Stimulated activated CD4-positive, alpha-beta T cell treated with anti-CD3 and anti-CD28 coated beads, Interleukin-2, amount 100 ng/mL, for 48 hours (primary cell): ENCODE data around the gene PIK3R3.

Experiments
- DNase-seq, 2 donors: peaks; one replicate each; pipeline ENCODE4 v3.0.0-alpha.2; 2020

The PIK3R3 gene

GRCh38 chr1:46020010-46020409, 112.4 kb downstream of the PIK3R3 start:
- DNase-seq = no peak

GRCh38 chr1:46019348-46019747, 113.1 kb downstream of the PIK3R3 start:
- DNase-seq = no peak

GRCh38 chr1:46017876-46018503, 114.4 kb downstream of the PIK3R3 start:
- no peak for DNase-seq

- DNase-seq = no peak
Measured at GRCh38 chr1:46013581-46013980, 118.8 kb downstream of the PIK3R3 start.

GRCh38 chr1:46012236-46012635, 120.2 kb downstream of the PIK3R3 start:
- DNase-seq = no peak

GRCh38 chr1:46011121-46011695, 121.2 kb downstream of the PIK3R3 start:
- no peak for DNase-seq

- no peak for DNase-seq
Measured at GRCh38 chr1:46010611-46011010, 121.8 kb downstream of the PIK3R3 start.

GRCh38 chr1:46008585-46008984, 123.8 kb downstream of the PIK3R3 start:
- no peak for DNase-seq

GRCh38 chr1:46005594-46005993, 126.8 kb downstream of the PIK3R3 start:
- DNase-seq = no peak

GRCh38 chr1:46004492-46004891, 127.9 kb downstream of the PIK3R3 start:
- DNase-seq = no peak

GRCh38 chr1:46003315-46003714, 129.1 kb downstream of the PIK3R3 start:
- no peak for DNase-seq

- DNase-seq = no peak
Measured at GRCh38 chr1:46002551-46003150, 129.8 kb downstream of the PIK3R3 start.

- no peak for DNase-seq
Measured at GRCh38 chr1:46001081-46001785, 131.2 kb downstream of the PIK3R3 start.

GRCh38 chr1:45999507-45999906, 132.9 kb downstream of the PIK3R3 start:
- DNase-seq = no peak

- DNase-seq = no peak
Measured at GRCh38 chr1:45998020-45998617, 134.3 kb downstream of the PIK3R3 start.

- DNase-seq = no peak
Measured at GRCh38 chr1:45995298-45995697, 137.1 kb downstream of the PIK3R3 start.

- DNase-seq = no peak
Measured at GRCh38 chr1:45994423-45994822, 138.0 kb downstream of the PIK3R3 start.
